Measurements from ENCODE around the gene NCAPD3.

The NCAPD3 gene

GRCh38 chr11:134215836-134216235 is 7.9 kb downstream of the NCAPD3 start:
- TF ChIP-seq NFIC (IDR thresholded peaks at IDR 0.05), result no peak
- TF ChIP-seq EGR1 (IDR thresholded peaks at IDR 0.05), result no peak
- TF ChIP-seq YY1 (IDR thresholded peaks at IDR 0.05; ENCODE audit: low read depth), result no peak
- no peak for TF ChIP-seq TAF1 (IDR thresholded peaks at IDR 0.05; ENCODE audit: low read depth)
- TF ChIP-seq CEBPB (IDR thresholded peaks at IDR 0.05), result no peak
- TF ChIP-seq REST (IDR thresholded peaks at IDR 0.05; ENCODE audit: low read depth), result no peak
- TF ChIP-seq FOXM1 (IDR thresholded peaks at IDR 0.05; ENCODE audit: borderline replicate concordance, low read depth), result no peak
- TF ChIP-seq CREB1 (IDR thresholded peaks at IDR 0.05; ENCODE audit: low read depth), result no peak
- TF ChIP-seq TEAD4 (IDR thresholded peaks at IDR 0.05), result no peak
- no peak for TF ChIP-seq ZBTB7A (IDR thresholded peaks at IDR 0.05; ENCODE audit: low read depth)
- no peak for TF ChIP-seq MAX (IDR thresholded peaks at IDR 0.05)
- TF ChIP-seq TCF12 (IDR thresholded peaks at IDR 0.05; ENCODE audit: low read depth), result no peak
- TF ChIP-seq USF1 (IDR thresholded peaks at IDR 0.05), result no peak
- no peak for TF ChIP-seq EP300 (IDR thresholded peaks at IDR 0.05; ENCODE audit: borderline replicate concordance)
- no peak for TF ChIP-seq RAD21 (IDR thresholded peaks at IDR 0.05; ENCODE audit: low read depth)

- TF ChIP-seq CEBPB (IDR thresholded peaks at IDR 0.05) (no peak), RAD21 (IDR thresholded peaks at IDR 0.05; ENCODE audit: low read depth) (peak; percentile 25; the same call in 1 of the 2 replicates), ZBTB7A (IDR thresholded peaks at IDR 0.05; ENCODE audit: low read depth) (no peak), TAF1 (IDR thresholded peaks at IDR 0.05; ENCODE audit: low read depth) (no peak)
These were observed 16.1 kb downstream of the NCAPD3 start for GRCh38 chr11:134207538-134208239.

- TF ChIP-seq TEAD4 (IDR thresholded peaks at IDR 0.05) (no peak), EGR1 (IDR thresholded peaks at IDR 0.05) (no peak), CEBPB (IDR thresholded peaks at IDR 0.05) (no peak), TCF12 (IDR thresholded peaks at IDR 0.05; ENCODE audit: low read depth) (no peak), RAD21 (IDR thresholded peaks at IDR 0.05; ENCODE audit: low read depth) (no peak), ZBTB7A (IDR thresholded peaks at IDR 0.05; ENCODE audit: low read depth) (no peak), EP300 (IDR thresholded peaks at IDR 0.05; ENCODE audit: borderline replicate concordance) (no peak), REST (IDR thresholded peaks at IDR 0.05; ENCODE audit: low read depth) (no peak), CREB1 (IDR thresholded peaks at IDR 0.05; ENCODE audit: low read depth) (no peak)
These were observed 17.6 kb downstream of the NCAPD3 start for GRCh38 chr11:134206185-134206584.

GRCh38 chr11:134205729-134206128 is 18.0 kb downstream of the NCAPD3 start:
- TF ChIP-seq ZBTB7A (IDR thresholded peaks at IDR 0.05; ENCODE audit: low read depth) (no peak), TEAD4 (IDR thresholded peaks at IDR 0.05) (no peak), CREB1 (IDR thresholded peaks at IDR 0.05; ENCODE audit: low read depth) (no peak), NFIC (IDR thresholded peaks at IDR 0.05) (no peak), REST (IDR thresholded peaks at IDR 0.05; ENCODE audit: low read depth) (no peak), TCF12 (IDR thresholded peaks at IDR 0.05; ENCODE audit: low read depth) (no peak)

- TF ChIP-seq MAX (IDR thresholded peaks at IDR 0.05) (no peak), EP300 (IDR thresholded peaks at IDR 0.05; ENCODE audit: borderline replicate concordance) (no peak), RAD21 (IDR thresholded peaks at IDR 0.05; ENCODE audit: low read depth) (no peak), YY1 (IDR thresholded peaks at IDR 0.05; ENCODE audit: low read depth) (no peak), REST (IDR thresholded peaks at IDR 0.05; ENCODE audit: low read depth) (no peak), NFIC (IDR thresholded peaks at IDR 0.05) (no peak), EGR1 (IDR thresholded peaks at IDR 0.05) (no peak), TAF1 (IDR thresholded peaks at IDR 0.05; ENCODE audit: low read depth) (no peak), TEAD4 (IDR thresholded peaks at IDR 0.05) (no peak), TCF12 (IDR thresholded peaks at IDR 0.05; ENCODE audit: low read depth) (no peak)
These were observed 21.1 kb downstream of the NCAPD3 start for GRCh38 chr11:134202661-134203060.

Data from Ishikawa (cell line).